Thymus (tissue), 11 donors: ENCODE results near the gene SLC38A6. TPM values are rescaled to one million over a fixed set of nuclear protein-coding genes. Genes with fewer than 3 reads are reported as not detected.
"Not testable (repeated sequence)": the region's sequence is repeated elsewhere in the genome, so short reads cannot be mapped to it uniquely, and the experiment has no call there.

Experiments
- DNase-seq, 9 donors: peaks; one replicate each; pipeline ENCODE4 v3.0.0-alpha.2; 2013; ENCODE audit warnings: low spot score in 9 of 9, low read depth in 6 of 9, missing footprints in 1 of 9
- H3K27ac ChIP-seq, 2 donors: one replicate each; pipeline ENCODE4 v1.5.1; 2013; ENCODE audit warnings: control low read depth in 1 of 2, low read depth in 1 of 2, low read length in 1 of 2, mild to moderate bottlenecking in 1 of 2, moderate library complexity in 1 of 2
- H3K27me3 ChIP-seq, 2 donors: one replicate each; pipeline ENCODE4 v1.5.1; 2013; ENCODE audit warnings: low read length in 1 of 2; ENCODE audit not compliant: control insufficient read depth in 2 of 2, insufficient read depth in 1 of 2
- H3K36me3 ChIP-seq, 2 donors: one replicate each; pipeline ENCODE4 v1.5.1; 2013; ENCODE audit warnings: low read length in 1 of 2, mild to moderate bottlenecking in 1 of 2, moderate library complexity in 1 of 2; ENCODE audit not compliant: control insufficient read depth in 2 of 2, insufficient read depth in 2 of 2
- H3K4me1 ChIP-seq, 2 donors: one replicate each; pipeline ENCODE4 v1.5.1; 2013; ENCODE audit warnings: low read length in 2 of 2; ENCODE audit not compliant: control insufficient read depth in 2 of 2, insufficient read depth in 2 of 2
- H3K4me3 ChIP-seq, 2 donors: one replicate each; pipeline ENCODE4 v1.5.1; 2013; ENCODE audit warnings: low read length in 2 of 2, control low read depth in 1 of 2, mild to moderate bottlenecking in 1 of 2
- H3K9me3 ChIP-seq, 2 donors: one replicate each; pipeline ENCODE4 v1.5.1; 2013; ENCODE audit warnings: low read length in 1 of 2, mild to moderate bottlenecking in 1 of 2; ENCODE audit not compliant: control insufficient read depth in 2 of 2, insufficient read depth in 1 of 2
- WGBS: extraction: QIAGEN DNeasy Blood & Tissue Kit; methylation state at CpG from one replicate; pipeline ENCODE4 v1.1.7; 2013; 5-methylcytosine and 5-hydroxymethylcytosine counted together
- polyA plus RNA-seq: library from polyadenylated mRNA; stranded (reverse); fragments of 200-250 nt; gene quantifications from one replicate; pipeline ENCODE4 v1.2.3, GENCODE V29; 2013
- total RNA-seq: library from RNA; stranded (reverse); fragments of 120-200 nt; gene quantifications from one replicate; pipeline ENCODE4 v1.2.4, GENCODE V29; 2013
- donor health status: healthy.

Gene SLC38A6
- total and polyA plus RNA-seq, 2 donors = 10.1 to 27.0 TPM

GRCh38 chr14:61088081-61088480 is 107.0 kb downstream of the SLC38A6 start:
- no peak for DNase-seq
- Histone ChIP-seq H3K4me1 (no peaks in the 10 kb centered on the region), H3K9me3 (no peaks in the 10 kb centered on the region), H3K4me3 (no peak overlapping the region), H3K36me3 (no peaks in the 10 kb centered on the region), H3K27me3 (no peaks in the 10 kb centered on the region), H3K27ac (no peak overlapping the region)
- 96% methylated on average over 1 of the region's 1 CpG for WGBS

GRCh38 chr14:61089126-61089750 is 108.2 kb downstream of the SLC38A6 start:
- no peaks in the 10 kb centered on the region for H3K36me3 ChIP-seq
- H3K9me3 ChIP-seq = no peaks in the 10 kb centered on the region
- no peak overlapping the region for H3K27ac ChIP-seq
- no peak for DNase-seq
- 100% methylated on average over 2 of the region's 2 CpGs for WGBS
- no peaks in the 10 kb centered on the region for H3K27me3 ChIP-seq
- H3K4me1 ChIP-seq = no peaks in the 10 kb centered on the region
- H3K4me3 ChIP-seq = no peak overlapping the region

- no peaks in the 10 kb centered on the region for H3K36me3 ChIP-seq
- no peaks in the 10 kb centered on the region for H3K27me3 ChIP-seq
- DNase-seq = no peak
- no peak overlapping the region for H3K27ac ChIP-seq
- WGBS = 89% methylated on average over 7 of the region's 7 CpGs
- H3K4me1 ChIP-seq = no peaks in the 10 kb centered on the region
- H3K9me3 ChIP-seq = no peaks in the 10 kb centered on the region
- H3K4me3 ChIP-seq = no peak overlapping the region
Observed at GRCh38 chr14:61090432-61091216, 109.6 kb downstream of the SLC38A6 start.

GRCh38 chr14:61091657-61092273 is 110.7 kb downstream of the SLC38A6 start:
- no peaks in the 10 kb centered on the region for H3K9me3 ChIP-seq
- H3K36me3 ChIP-seq = no peaks in the 10 kb centered on the region
- no peaks in the 10 kb centered on the region for H3K27me3 ChIP-seq
- no peak for DNase-seq
- no peaks in the 10 kb centered on the region for H3K4me1 ChIP-seq
- no peak overlapping the region for H3K4me3 ChIP-seq
- no peak overlapping the region for H3K27ac ChIP-seq
- WGBS = over 99% methylated on average over 2 of the region's 2 CpGs

GRCh38 chr14:61098096-61098495 is 117.1 kb downstream of the SLC38A6 start:
- not testable (repeated sequence) for DNase-seq

GRCh38 chr14:61098721-61099120 is 117.7 kb downstream of the SLC38A6 start:
- no peak overlapping the region for H3K4me3 ChIP-seq
- H3K36me3 ChIP-seq = no peaks in the 10 kb centered on the region
- H3K27ac ChIP-seq = no peak overlapping the region
- no peaks in the 10 kb centered on the region for H3K27me3 ChIP-seq
- DNase-seq = no peak
- H3K4me1 ChIP-seq = peaks cover 0 to 8% of the 10 kb centered on the region in 2 donors
- no peaks in the 10 kb centered on the region for H3K9me3 ChIP-seq

More at GRCh38 chr14:61098096-61098495, 117.1 kb downstream of the SLC38A6 start:
- not testable (repeated sequence) for H3K4me3 ChIP-seq, H3K9me3 ChIP-seq, H3K27me3 ChIP-seq, H3K27ac ChIP-seq, H3K36me3 ChIP-seq, H3K4me1 ChIP-seq
- 96% methylated on average over 15 of the region's 15 CpGs for WGBS

- Histone ChIP-seq H3K27me3 (no peaks in the 10 kb centered on the region), H3K36me3 (no peaks in the 10 kb centered on the region), H3K4me3 (no peak overlapping the region), H3K27ac (no peak overlapping the region), H3K4me1 (peaks cover 0 to 8% of the 10 kb centered on the region in 2 donors), H3K9me3 (no peaks in the 10 kb centered on the region)
- 83% methylated on average over 4 of the region's 4 CpGs for WGBS
- no peak for DNase-seq
Observed at GRCh38 chr14:61099216-61099835, 118.3 kb downstream of the SLC38A6 start.

GRCh38 chr14:61101803-61102548 is 120.9 kb downstream of the SLC38A6 start:
- H3K4me1 ChIP-seq = peaks cover 0 to 8% of the 10 kb centered on the region in 2 donors
- 35% methylated on average over 4 of the region's 4 CpGs for WGBS
- H3K4me3 ChIP-seq = no peak overlapping the region

More at GRCh38 chr14:61101803-61102548, 120.9 kb downstream of the SLC38A6 start:
- H3K36me3 ChIP-seq = no peaks in the 10 kb centered on the region
- H3K27ac ChIP-seq = no peak overlapping the region
- no peaks in the 10 kb centered on the region for H3K9me3 ChIP-seq
- no peak for DNase-seq
- no peaks in the 10 kb centered on the region for H3K27me3 ChIP-seq
